ENCODE measurements around the gene SH2D1A. TPM values are rescaled to one million over a fixed set of nuclear protein-coding genes. Genes with fewer than 3 reads are reported as not detected.
"Not testable (repeated sequence)": the region's sequence is repeated elsewhere in the genome, so short reads cannot be mapped to it uniquely, and the experiment has no call there.

Gene SH2D1A
- total RNA-seq, 1 donor from 2014 or later = 50.4 TPM

GRCh38 chrX:124407226-124407625 lies 60.9 kb downstream of the SH2D1A start:
- Mint-ChIP-seq H3K27ac (no peak overlapping the region), H3K4me3 (no peak overlapping the region), H3K9me3 (no peaks in the 10 kb centered on the region), H3K27me3 (ENCODE audit: insufficient read depth) (no peaks in the 10 kb centered on the region), H3K36me3 (ENCODE audit: low read depth) (no peaks in the 10 kb centered on the region), H3K4me1 (ENCODE audit: low read depth) (peaks cover 9% of the 10 kb centered on the region)
- no peak for DNase-seq (ENCODE audit: low spot score)
- intact Hi-C loops (cut with micrococcal nuclease) = loop anchor here (10.0 kb wide), 1 partner anchor 118 kb away; no protein-coding TSS in a partner anchor

- not testable (repeated sequence) for H3K36me3 Mint-ChIP-seq (ENCODE audit: low read depth); DNase-seq (ENCODE audit: low spot score); H3K4me1 Mint-ChIP-seq (ENCODE audit: low read depth); H3K4me3 Mint-ChIP-seq; H3K27me3 Mint-ChIP-seq (ENCODE audit: insufficient read depth); H3K27ac Mint-ChIP-seq; H3K9me3 Mint-ChIP-seq
- intact Hi-C loops (cut with micrococcal nuclease) = loop anchor here (10.0 kb wide), 1 partner anchor 116 kb away; no protein-coding TSS in a partner anchor
Measured at GRCh38 chrX:124408380-124408779, 62.0 kb downstream of the SH2D1A start.

- H3K4me1 Mint-ChIP-seq (ENCODE audit: low read depth) = no peaks in the 10 kb centered on the region
- no peaks in the 10 kb centered on the region for H3K36me3 Mint-ChIP-seq (ENCODE audit: low read depth)
- H3K4me3 Mint-ChIP-seq = no peak overlapping the region
- intact Hi-C loops (cut with micrococcal nuclease) = no loop called here
- H3K9me3 Mint-ChIP-seq = no peaks in the 10 kb centered on the region
- no peak for DNase-seq (ENCODE audit: low spot score)
- H3K27ac Mint-ChIP-seq = no peak overlapping the region
- H3K27me3 Mint-ChIP-seq (ENCODE audit: insufficient read depth) = no peaks in the 10 kb centered on the region
Measured at GRCh38 chrX:124413244-124413643, 66.9 kb downstream of the SH2D1A start.

GRCh38 chrX:124414281-124414680 lies 67.9 kb downstream of the SH2D1A start:
- Mint-ChIP-seq H3K27me3 (ENCODE audit: insufficient read depth) (no peaks in the 10 kb centered on the region), H3K4me1 (ENCODE audit: low read depth) (no peaks in the 10 kb centered on the region), H3K4me3 (no peak overlapping the region), H3K36me3 (ENCODE audit: low read depth) (no peaks in the 10 kb centered on the region), H3K9me3 (no peaks in the 10 kb centered on the region), H3K27ac (no peak overlapping the region)
- DNase-seq (ENCODE audit: low spot score) = no peak
- intact Hi-C loops (cut with micrococcal nuclease) = no loop called here

- no peaks in the 10 kb centered on the region for H3K9me3 Mint-ChIP-seq
- intact Hi-C loops (cut with micrococcal nuclease) = no loop called here
Measured at GRCh38 chrX:124415115-124415800, 68.9 kb downstream of the SH2D1A start.

GRCh38 chrX:124421898-124422655 lies 75.7 kb downstream of the SH2D1A start:
- H3K27ac Mint-ChIP-seq = no peak overlapping the region
- no peak for DNase-seq (ENCODE audit: low spot score)
- H3K4me3 Mint-ChIP-seq = no peak overlapping the region
- no peaks in the 10 kb centered on the region for H3K36me3 Mint-ChIP-seq (ENCODE audit: low read depth)
- H3K27me3 Mint-ChIP-seq (ENCODE audit: insufficient read depth) = no peaks in the 10 kb centered on the region
- H3K9me3 Mint-ChIP-seq = no peaks in the 10 kb centered on the region
- H3K4me1 Mint-ChIP-seq (ENCODE audit: low read depth) = no peaks in the 10 kb centered on the region
- intact Hi-C loops (cut with micrococcal nuclease) = no loop called here

More at GRCh38 chrX:124415115-124415800, 68.9 kb downstream of the SH2D1A start:
- H3K36me3 Mint-ChIP-seq (ENCODE audit: low read depth) = no peaks in the 10 kb centered on the region
- DNase-seq (ENCODE audit: low spot score) = no peak
- no peak overlapping the region for H3K4me3 Mint-ChIP-seq
- H3K27me3 Mint-ChIP-seq (ENCODE audit: insufficient read depth) = no peaks in the 10 kb centered on the region
- H3K4me1 Mint-ChIP-seq (ENCODE audit: low read depth) = no peaks in the 10 kb centered on the region
- H3K27ac Mint-ChIP-seq = no peak overlapping the region

Other genes with a start within 250 kb of the SH2D1A start
- 0.05 TPM in 1 of 2 replicates, not detected in the other for gene TEX13D, start 13.9 kb upstream of the SH2D1A start, total RNA-seq